ENCODE results near the gene TDRD1.
"Not testable (repeated sequence)": the region's sequence is repeated elsewhere in the genome, so short reads cannot be mapped to it uniquely, and the experiment has no call there.

TDRD1 gene, protein sequence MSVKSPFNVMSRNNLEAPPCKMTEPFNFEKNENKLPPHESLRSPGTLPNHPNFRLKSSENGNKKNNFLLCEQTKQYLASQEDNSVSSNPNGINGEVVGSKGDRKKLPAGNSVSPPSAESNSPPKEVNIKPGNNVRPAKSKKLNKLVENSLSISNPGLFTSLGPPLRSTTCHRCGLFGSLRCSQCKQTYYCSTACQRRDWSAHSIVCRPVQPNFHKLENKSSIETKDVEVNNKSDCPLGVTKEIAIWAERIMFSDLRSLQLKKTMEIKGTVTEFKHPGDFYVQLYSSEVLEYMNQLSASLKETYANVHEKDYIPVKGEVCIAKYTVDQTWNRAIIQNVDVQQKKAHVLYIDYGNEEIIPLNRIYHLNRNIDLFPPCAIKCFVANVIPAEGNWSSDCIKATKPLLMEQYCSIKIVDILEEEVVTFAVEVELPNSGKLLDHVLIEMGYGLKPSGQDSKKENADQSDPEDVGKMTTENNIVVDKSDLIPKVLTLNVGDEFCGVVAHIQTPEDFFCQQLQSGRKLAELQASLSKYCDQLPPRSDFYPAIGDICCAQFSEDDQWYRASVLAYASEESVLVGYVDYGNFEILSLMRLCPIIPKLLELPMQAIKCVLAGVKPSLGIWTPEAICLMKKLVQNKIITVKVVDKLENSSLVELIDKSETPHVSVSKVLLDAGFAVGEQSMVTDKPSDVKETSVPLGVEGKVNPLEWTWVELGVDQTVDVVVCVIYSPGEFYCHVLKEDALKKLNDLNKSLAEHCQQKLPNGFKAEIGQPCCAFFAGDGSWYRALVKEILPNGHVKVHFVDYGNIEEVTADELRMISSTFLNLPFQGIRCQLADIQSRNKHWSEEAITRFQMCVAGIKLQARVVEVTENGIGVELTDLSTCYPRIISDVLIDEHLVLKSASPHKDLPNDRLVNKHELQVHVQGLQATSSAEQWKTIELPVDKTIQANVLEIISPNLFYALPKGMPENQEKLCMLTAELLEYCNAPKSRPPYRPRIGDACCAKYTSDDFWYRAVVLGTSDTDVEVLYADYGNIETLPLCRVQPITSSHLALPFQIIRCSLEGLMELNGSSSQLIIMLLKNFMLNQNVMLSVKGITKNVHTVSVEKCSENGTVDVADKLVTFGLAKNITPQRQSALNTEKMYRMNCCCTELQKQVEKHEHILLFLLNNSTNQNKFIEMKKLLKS

GRCh38 chr10:114179148-114179547 lies at the start of gene TDRD1:
Gene TDRD1 (plus strand): TSS chr10:114179353. CDS start chr10:114187832, 8,479 bp downstream.
- DNase-seq (ENCODE audit: extremely low read depth in 1 of 2, low read depth in 1 of 2) = no peak

DNA sequence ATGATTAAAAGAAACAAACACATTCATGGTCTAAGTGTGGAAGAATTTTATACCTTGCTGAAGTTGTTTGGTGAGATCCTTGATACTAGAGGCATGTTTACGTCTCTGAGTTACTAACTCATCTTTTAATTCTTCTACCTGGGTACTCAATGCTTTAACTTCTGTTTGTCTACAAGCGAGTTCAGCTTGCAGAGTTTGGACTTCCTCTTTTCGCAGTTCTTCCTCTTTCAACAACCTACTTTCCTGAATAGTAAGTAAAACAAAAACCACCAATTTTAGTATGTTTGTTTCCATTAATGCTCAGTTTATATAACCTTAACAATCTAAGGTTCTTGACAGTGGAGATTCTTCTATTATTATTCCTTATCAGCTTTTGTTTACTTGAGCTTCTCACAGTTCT lies 48.1 kb upstream of the TDRD1 start:
- DNase-seq (ENCODE audit: extremely low read depth in 1 of 2, low read depth in 1 of 2) = no peak

DNA sequence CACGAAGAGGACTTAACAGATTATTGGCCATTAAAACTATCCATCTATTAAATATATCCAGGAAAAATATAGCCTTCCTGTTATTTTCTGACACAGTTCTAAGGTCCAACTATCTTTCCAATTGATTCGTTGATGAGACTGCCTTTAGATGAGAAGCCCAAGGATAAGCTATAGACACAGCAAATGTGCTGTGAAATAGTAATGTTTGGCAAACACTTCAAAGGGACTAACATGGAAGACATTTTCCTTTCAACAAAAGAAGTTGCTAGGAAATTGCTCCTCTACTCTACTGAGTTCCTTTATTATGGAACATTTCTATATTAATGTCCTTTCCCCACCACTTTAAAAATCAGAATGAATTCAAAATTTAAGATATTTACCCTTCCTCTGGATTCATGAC lies 43.7 kb upstream of the TDRD1 start:
- no peak for DNase-seq (ENCODE audit: extremely low read depth in 1 of 2, low read depth in 1 of 2)

DNA sequence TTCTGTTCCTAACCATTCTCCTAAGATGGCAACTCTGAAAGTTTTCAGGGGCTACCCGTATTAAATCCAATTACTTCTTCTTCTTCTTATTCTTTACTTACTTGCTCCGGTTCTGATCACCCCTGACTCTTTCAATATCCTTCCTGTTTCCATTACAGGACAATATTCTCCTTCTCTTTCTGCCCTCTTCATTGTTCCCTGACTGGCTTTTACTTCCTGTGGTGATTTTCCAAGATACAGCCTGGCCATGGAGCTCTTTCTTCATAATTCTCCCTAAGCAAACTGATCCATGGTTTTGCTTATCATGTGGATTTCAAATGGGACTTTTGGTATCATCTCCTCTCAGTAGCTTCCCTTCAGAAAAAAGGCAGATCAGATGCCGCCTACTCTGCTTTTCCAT lies 40.6 kb upstream of the TDRD1 start:
- DNase-seq (ENCODE audit: extremely low read depth in 1 of 2, low read depth in 1 of 2) = no peak

- DNase-seq (ENCODE audit: extremely low read depth in 1 of 2, low read depth in 1 of 2) = no peak
Measured at GRCh38 chr10:114140036-114140435, 39.1 kb upstream of the TDRD1 start.

GRCh38 chr10:114140827-114141226 lies 38.3 kb upstream of the TDRD1 start:
- DNase-seq (ENCODE audit: extremely low read depth in 1 of 2, low read depth in 1 of 2) = not testable (repeated sequence)

DNA sequence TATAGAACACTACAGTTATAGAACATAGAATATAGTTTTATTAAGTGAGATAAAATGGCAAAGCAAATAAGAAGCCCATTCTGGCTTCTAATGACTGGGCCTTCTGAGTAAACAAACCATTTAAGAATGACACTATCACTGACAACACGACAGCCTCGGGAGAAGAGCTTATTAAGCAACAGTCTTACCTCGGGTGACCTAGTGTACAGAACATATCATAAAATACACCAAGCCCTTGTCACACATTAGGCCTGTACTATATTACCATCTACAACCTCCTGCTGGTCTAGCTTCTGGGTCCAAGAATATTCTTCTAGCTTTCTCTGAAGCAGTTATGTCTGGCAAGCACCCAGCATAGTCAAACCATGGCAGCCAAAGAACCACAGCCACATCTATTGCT lies 37.1 kb upstream of the TDRD1 start:
- DNase-seq (ENCODE audit: extremely low read depth in 1 of 2, low read depth in 1 of 2) = no peak

- no peak for DNase-seq (ENCODE audit: extremely low read depth in 1 of 2, low read depth in 1 of 2)
Measured at GRCh38 chr10:114143160-114143559, 36.0 kb upstream of the TDRD1 start.

GRCh38 chr10:114149476-114149875 lies 29.7 kb upstream of the TDRD1 start:
- not testable (repeated sequence) for DNase-seq (ENCODE audit: extremely low read depth in 1 of 2, low read depth in 1 of 2)

GRCh38 chr10:114151486-114151885 lies 27.7 kb upstream of the TDRD1 start:
- DNase-seq (ENCODE audit: extremely low read depth in 1 of 2, low read depth in 1 of 2) = no peak

DNA sequence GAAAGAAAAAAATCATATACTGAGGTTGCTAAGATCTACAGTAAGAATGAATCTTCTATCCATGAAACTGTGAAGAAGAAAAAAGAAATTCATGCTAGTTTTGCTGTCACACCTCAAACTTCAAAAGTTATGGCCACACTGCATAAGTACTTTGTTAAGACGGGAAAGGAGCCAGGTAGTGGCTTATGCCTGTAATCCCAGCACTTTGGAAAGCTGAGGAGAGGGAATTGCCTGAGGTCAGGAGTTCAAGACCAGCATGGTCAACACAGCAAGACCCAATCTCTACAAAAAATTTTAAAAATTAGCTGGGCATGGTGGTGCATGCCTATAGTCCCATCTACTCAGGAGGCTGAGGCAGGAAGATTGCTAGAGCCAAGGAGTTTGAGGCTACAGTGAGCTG lies 27.3 kb upstream of the TDRD1 start:
- no peak for DNase-seq (ENCODE audit: extremely low read depth in 1 of 2, low read depth in 1 of 2)

GRCh38 chr10:114157912-114158311 lies 21.2 kb upstream of the TDRD1 start:
- DNase-seq (ENCODE audit: extremely low read depth in 1 of 2, low read depth in 1 of 2) = no peak

- DNase-seq (ENCODE audit: extremely low read depth in 1 of 2, low read depth in 1 of 2) = no peak
Measured at GRCh38 chr10:114163062-114163461, 16.1 kb upstream of the TDRD1 start.

- DNase-seq (ENCODE audit: extremely low read depth in 1 of 2, low read depth in 1 of 2) = no peak
Measured at GRCh38 chr10:114166043-114166442, 13.1 kb upstream of the TDRD1 start.

DNA sequence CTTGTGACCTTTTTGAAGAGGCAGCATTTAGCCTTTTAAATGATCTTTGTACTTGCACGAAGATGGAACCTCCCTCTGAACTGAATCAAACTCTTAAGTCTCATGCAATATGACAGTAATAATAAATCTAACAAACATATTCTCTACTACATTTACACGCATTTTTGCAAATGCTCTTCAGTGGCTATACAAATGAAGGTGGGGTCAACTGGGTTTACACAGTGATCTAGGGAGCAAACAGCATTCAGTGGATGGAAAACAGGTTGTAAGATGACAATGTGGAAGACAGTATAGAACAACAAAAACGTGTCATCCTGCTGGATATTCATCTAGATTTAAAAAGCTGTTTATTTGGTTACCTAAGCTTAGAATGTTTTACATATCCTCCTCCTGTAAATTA lies 12.7 kb upstream of the TDRD1 start:
- no peak for DNase-seq (ENCODE audit: extremely low read depth in 1 of 2, low read depth in 1 of 2)

DNA sequence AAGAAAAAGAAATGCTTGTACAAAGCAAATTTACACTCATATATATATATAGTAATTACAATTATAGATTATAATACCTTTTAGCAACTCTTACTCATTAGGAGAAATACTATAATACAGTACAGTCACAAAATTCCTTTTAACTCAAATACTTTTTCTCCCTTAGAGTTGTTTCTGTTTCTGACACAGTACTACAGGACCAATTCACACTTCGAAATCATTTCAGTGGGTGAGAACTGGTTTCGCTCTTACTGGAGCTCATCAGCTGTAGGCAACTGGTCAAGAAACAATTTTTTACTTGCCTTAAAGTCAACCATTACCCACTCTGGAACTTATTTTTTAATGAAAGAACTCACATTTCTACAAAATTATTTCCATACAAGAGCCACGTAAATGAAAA lies 11.2 kb upstream of the TDRD1 start:
- no peak for DNase-seq (ENCODE audit: extremely low read depth in 1 of 2, low read depth in 1 of 2)

DNA sequence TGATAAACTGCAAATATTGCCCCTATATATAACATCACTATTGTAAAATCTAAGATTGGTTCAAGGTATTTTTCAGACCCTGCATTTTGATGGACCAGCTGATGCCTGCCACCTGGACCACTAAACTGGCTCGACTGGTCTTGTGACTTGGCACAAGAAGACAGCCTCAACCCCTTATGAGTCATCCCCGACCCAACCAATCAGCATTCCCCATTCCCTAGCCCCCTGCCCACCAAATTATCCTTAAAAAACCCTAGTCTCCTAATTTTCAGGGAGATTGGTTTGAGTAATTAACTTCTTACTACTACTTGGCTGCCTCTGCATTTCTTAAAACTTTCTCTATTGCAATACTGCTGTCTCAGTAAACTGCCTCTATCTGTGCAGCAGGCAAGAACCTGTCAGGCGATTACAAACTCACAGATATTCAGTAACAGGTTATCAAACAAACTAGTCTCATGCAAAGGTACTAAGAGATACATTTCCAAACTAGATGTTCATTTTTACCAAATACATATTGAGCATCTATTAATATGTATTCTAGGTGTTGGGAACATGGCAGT lies 10.6 kb upstream of the TDRD1 start:
- DNase-seq (ENCODE audit: extremely low read depth in 1 of 2, low read depth in 1 of 2) = no peak

GRCh38 chr10:114172216-114172615 lies 6.9 kb upstream of the TDRD1 start:
- DNase-seq (ENCODE audit: extremely low read depth in 1 of 2, low read depth in 1 of 2) = no peak

- no peak for DNase-seq (ENCODE audit: extremely low read depth in 1 of 2, low read depth in 1 of 2)
Measured at GRCh38 chr10:114172776-114173602, 6.2 kb upstream of the TDRD1 start.

DNA sequence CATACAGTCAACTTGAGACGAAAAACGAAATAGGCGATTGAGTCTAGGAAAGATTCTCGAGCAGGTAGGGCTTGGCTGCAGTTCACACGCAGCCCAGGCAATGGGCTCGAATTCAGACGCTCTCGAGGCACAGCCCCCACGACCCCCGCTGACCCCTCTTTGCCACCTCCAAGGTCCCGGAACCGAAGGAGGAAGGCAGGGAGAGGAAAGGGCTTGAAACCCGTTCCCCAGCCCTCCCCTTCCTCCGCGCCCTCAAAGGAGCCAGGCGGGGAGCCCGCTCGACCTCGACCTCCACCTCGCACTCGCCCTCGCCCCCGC lies 5.6 kb upstream of the TDRD1 start:
- no peak for DNase-seq (ENCODE audit: extremely low read depth in 1 of 2, low read depth in 1 of 2)
